Liver (tissue), 9 donors: Measurements from ENCODE around the gene HNRNPM. TPM values are rescaled to one million over a fixed set of nuclear protein-coding genes. Genes with fewer than 3 reads are reported as not detected.

ENCODE experiments used
- DNase-seq: peaks from one replicate; pipeline ENCODE4 v3.0.0-alpha.2; 2017; ENCODE audit warnings: low spot score
- H3K27ac ChIP-seq, 2 donors: one replicate each; pipeline ENCODE4 v1.7.0; 2013; ENCODE audit warnings: inconsistent platforms in 2 of 2, low read length in 2 of 2, control low read depth in 1 of 2, low read depth in 1 of 2, mild to moderate bottlenecking in 1 of 2
- H3K27me3 ChIP-seq, 4 donors: one replicate each; pipeline versions ENCODE4 v1.6.1 to v1.7.0; 2013; ENCODE audit warnings: low read length in 3 of 4, inconsistent platforms in 1 of 4, mild to moderate bottlenecking in 1 of 4, moderate library complexity in 1 of 4; ENCODE audit not compliant: control insufficient read depth in 4 of 4, insufficient read depth in 4 of 4
- H3K36me3 ChIP-seq, 4 donors: one replicate each; pipeline versions ENCODE4 v1.6.1 to v1.7.0; 2013; ENCODE audit warnings: low read length in 3 of 4, mild to moderate bottlenecking in 3 of 4, low read depth in 1 of 4, moderate library complexity in 1 of 4; ENCODE audit not compliant: control insufficient read depth in 4 of 4, insufficient read depth in 3 of 4
- H3K4me1 ChIP-seq, 4 donors: one replicate each; pipeline versions ENCODE4 v1.6.1 to v1.7.0; 2013; ENCODE audit warnings: low read length in 3 of 4, mild to moderate bottlenecking in 3 of 4, moderate library complexity in 1 of 4; ENCODE audit not compliant: control insufficient read depth in 4 of 4, insufficient read depth in 4 of 4
- H3K4me3 ChIP-seq, 3 donors: one replicate each; pipeline versions ENCODE4 v1.6.1 to v1.7.0; 2013; ENCODE audit warnings: low read length in 3 of 3, control low read depth in 1 of 3, low read depth in 1 of 3, mild to moderate bottlenecking in 1 of 3
- H3K9ac ChIP-seq, 2 donors: one replicate each; pipeline ENCODE4 v1.7.0; 2013; ENCODE audit warnings: low read length in 2 of 2, mild to moderate bottlenecking in 2 of 2, moderate library complexity in 2 of 2, control low read depth in 1 of 2, low read depth in 1 of 2
- H3K9me3 ChIP-seq, 4 donors: one replicate each; pipeline versions ENCODE4 v1.6.1 to v1.7.0; 2013; ENCODE audit warnings: low read length in 3 of 4; ENCODE audit not compliant: control insufficient read depth in 4 of 4
- ATF3 ChIP-seq: IDR thresholded peaks from 2 replicates; pipeline ENCODE4 v1.6.1; 2016; ENCODE audit warnings: antibody characterized with exemption
- CTCF ChIP-seq: fragments of 150-350 bp; IDR thresholded peaks from 2 replicates; pipeline ENCODE4 v1.5.1; 2017; ENCODE audit warnings: improper control_type of control experiment, low read depth, low read length; ENCODE audit not compliant: missing input control
- EGR1 ChIP-seq, 2 donors: IDR thresholded peaks; 2 replicates each; pipeline ENCODE4 v1.6.1; 2016 to 2018; ENCODE audit warnings: antibody characterized with exemption in 2 of 2, low read depth in 2 of 2
- FOXA1 ChIP-seq: IDR thresholded peaks from 2 replicates; pipeline ENCODE4 v1.6.1; 2016; ENCODE audit warnings: antibody characterized with exemption
- GABPA ChIP-seq, 2 donors: IDR thresholded peaks in 1 of 2; conservative IDR thresholded peaks in 1 of 2; 2 replicates each; pipeline ENCODE4 v1.6.1; 2016; ENCODE audit warnings: antibody characterized with exemption in 2 of 2, mild to moderate bottlenecking in 1 of 2, moderate library complexity in 1 of 2
- HNF4G ChIP-seq: IDR thresholded peaks from 2 replicates; pipeline ENCODE4 v1.6.1; 2016; ENCODE audit warnings: antibody characterized with exemption
- JUND ChIP-seq, 2 donors: IDR thresholded peaks; 2 replicates each; pipeline ENCODE4 v1.6.1; 2016; ENCODE audit warnings: antibody characterized with exemption in 2 of 2
- MAX ChIP-seq: IDR thresholded peaks from 2 replicates; pipeline ENCODE4 v1.6.1; 2016; ENCODE audit warnings: antibody characterized with exemption
- NR2F2 ChIP-seq: IDR thresholded peaks from 2 replicates; pipeline ENCODE4 v1.6.1; 2016; ENCODE audit warnings: antibody characterized with exemption
- RAD21 ChIP-seq, 2 donors: IDR thresholded peaks; 2 replicates each; pipeline ENCODE4 v1.6.1; 2016; ENCODE audit warnings: antibody characterized with exemption in 2 of 2, mild to moderate bottlenecking in 2 of 2
- REST ChIP-seq: IDR thresholded peaks from 2 replicates; pipeline ENCODE4 v1.6.1; 2016; ENCODE audit warnings: antibody characterized with exemption, mild to moderate bottlenecking
- SP1 ChIP-seq: IDR thresholded peaks from 2 replicates; pipeline ENCODE4 v1.6.1; 2018; ENCODE audit warnings: antibody characterized with exemption, mild to moderate bottlenecking
- TAF1 ChIP-seq: conservative IDR thresholded peaks from 2 replicates; pipeline ENCODE4 v1.6.1; 2016; ENCODE audit warnings: antibody characterized with exemption, mild to moderate bottlenecking
- YY1 ChIP-seq: IDR thresholded peaks from 2 replicates; pipeline ENCODE4 v1.6.1; 2016; ENCODE audit warnings: antibody characterized with exemption, mild to moderate bottlenecking
- ZBTB33 ChIP-seq: IDR thresholded peaks from 2 replicates; pipeline ENCODE4 v1.6.1; 2016; ENCODE audit warnings: antibody characterized with exemption
- WGBS: extraction: QIAGEN DNeasy Blood & Tissue Kit; methylation state at CpG from one replicate; pipeline ENCODE4 v1.1.7; 2013; 5-methylcytosine and 5-hydroxymethylcytosine counted together
- polyA plus RNA-seq, 2 donors: library from polyadenylated mRNA; stranded (reverse) in 1 of 2; unstranded in 1 of 2; fragments of 200-250 nt in 1 of 2; fragments of >200 nt in 1 of 2; fragmentation: Nextera tagmentation in 1 of 2; extraction: Ambion mirVana in 1 of 2; gene quantifications; one replicate each; pipeline versions ENCODE4 v1.2.1 to v1.2.3, GENCODE V29; 2013 to 2015
- total RNA-seq, 2 donors: library from RNA; depleted of rRNA; stranded (reverse); fragments of >200 nt; gene quantifications; one replicate each; pipeline ENCODE4 v1.2.3, GENCODE V29; 2014
- donor health status: healthy.
- donor health status: healthy.
- donor health status: healthy.
- donor health status: healthy.
- donor health status: healthy.

The HNRNPM gene
- total and polyA plus RNA-seq, 4 donors = 39.4 to 86.9 (median 70.7) TPM

GRCh38 chr19:8473648-8474476 is 29.1 kb downstream of the HNRNPM start:
- Histone ChIP-seq H3K27ac (no peak overlapping the region), H3K4me3 (no peak overlapping the region), H3K36me3 (peaks cover 15 to 92% (median 68%) of the 10 kb centered on the region in 4 donors), H3K9ac (no peak overlapping the region), H3K27me3 (no peaks in the 10 kb centered on the region), H3K4me1 (no peaks in the 10 kb centered on the region), H3K9me3 (no peaks in the 10 kb centered on the region)
- TF ChIP-seq FOXA1 = no peak
- no peak for TF ChIP-seq SP1
- no peak for TF ChIP-seq HNF4G
- no peak for TF ChIP-seq ATF3
- TF ChIP-seq MAX = no peak
- no peak for TF ChIP-seq REST
- TF ChIP-seq GABPA (IDR thresholded peaks at IDR 0.05 in 1 of 2, conservative IDR thresholded peaks at IDR 0.05 in 1 of 2) = no peak
- TF ChIP-seq NR2F2 = no peak
- TF ChIP-seq EGR1 (IDR thresholded peaks at IDR 0.05; ENCODE audit: low read depth in 2 of 2) = no peak
- TF ChIP-seq RAD21 (IDR thresholded peaks at IDR 0.05) = no peak
- no peak for TF ChIP-seq CTCF
- no peak for TF ChIP-seq JUND (IDR thresholded peaks at IDR 0.05)
- TF ChIP-seq ZBTB33 = no peak
- TF ChIP-seq YY1 = no peak
- no peak for TF ChIP-seq TAF1
- WGBS = 85% methylated on average over 6 of the region's 6 CpGs
- DNase-seq = no peak
